COLO668 (cell line): Measurements from ENCODE around the gene ESPNL.

Experiments used
- DNase-seq: peaks from one replicate; lab custom pipeline; 2025; ENCODE audit not compliant: unreplicated experiment; lab: John Stamatoyannopoulos, UW

Gene ESPNL

GRCh38 chr2:238079874-238080327, 20.2 kb upstream of the ESPNL start:
- DNase-seq, result no peak

GRCh38 chr2:238080518-238080917, 19.6 kb upstream of the ESPNL start:
- DNase-seq, result no peak

GRCh38 chr2:238081150-238081549, 19.0 kb upstream of the ESPNL start:
- DNase-seq, result no peak

- DNase-seq, result no peak
Measured at GRCh38 chr2:238081561-238081960, 18.6 kb upstream of the ESPNL start.

- no peak for DNase-seq
Measured at GRCh38 chr2:238082151-238082550, 18.0 kb upstream of the ESPNL start.

GRCh38 chr2:238082827-238083226, 17.3 kb upstream of the ESPNL start:
- DNase-seq, result no peak

- DNase-seq, result no peak
Measured at GRCh38 chr2:238083919-238084318, 16.2 kb upstream of the ESPNL start.

- no peak for DNase-seq
Measured at GRCh38 chr2:238084761-238085160, 15.4 kb upstream of the ESPNL start.

- DNase-seq, result no peak
Measured at GRCh38 chr2:238085899-238086298, 14.2 kb upstream of the ESPNL start.

GRCh38 chr2:238087211-238087610, 12.9 kb upstream of the ESPNL start:
- no peak for DNase-seq

- no peak for DNase-seq
Measured at GRCh38 chr2:238090887-238091286, 9.3 kb upstream of the ESPNL start.

- no peak for DNase-seq
Measured at GRCh38 chr2:238091436-238092060, 8.6 kb upstream of the ESPNL start.

- no peak for DNase-seq
Measured at GRCh38 chr2:238092486-238093035, 7.6 kb upstream of the ESPNL start.

GRCh38 chr2:238093181-238094140, 6.7 kb upstream of the ESPNL start:
- DNase-seq, result no peak

- no peak for DNase-seq
Measured at GRCh38 chr2:238094438-238095022, 5.6 kb upstream of the ESPNL start.

- no peak for DNase-seq
Measured at GRCh38 chr2:238095143-238095542, 5.0 kb upstream of the ESPNL start.

GRCh38 chr2:238096311-238097011, 3.7 kb upstream of the ESPNL start:
- no peak for DNase-seq

GRCh38 chr2:238097201-238097987, 2.7 kb upstream of the ESPNL start:
- no peak for DNase-seq

GRCh38 chr2:238097988-238098871, 1.9 kb upstream of the ESPNL start:
- peak; percentile 81 for DNase-seq
